Bronchial epithelial cell (primary cell): ENCODE measurements around the gene CFAP119. TPM values are rescaled to one million over a fixed set of nuclear protein-coding genes. Genes with fewer than 3 reads are reported as not detected.

Experiments
- DNase-seq: peaks from one replicate; pipeline ENCODE4 v3.0.0-alpha.2; 2010; ENCODE audit warnings: low read depth
- FAIRE-seq: peaks from 2 replicates; lab custom pipeline; 2011; peaks lifted over from hg19 to GRCh38; lab: Jason Lieb, UNC
- H3K27me3 ChIP-seq: 2 replicates; pipeline ENCODE4 v1.5.1; 2011; ENCODE audit warnings: low read length; ENCODE audit not compliant: control insufficient read depth, insufficient read depth
- H3K36me3 ChIP-seq: 2 replicates; pipeline ENCODE4 v1.5.1; 2011; ENCODE audit warnings: low read length; ENCODE audit not compliant: control insufficient read depth, insufficient read depth
- H3K4me3 ChIP-seq: 2 replicates; pipeline ENCODE4 v1.5.1; 2011; ENCODE audit warnings: mild to moderate bottlenecking, low read depth, low read length, control low read depth
- total RNA-seq: library from RNA; depleted of rRNA; stranded (reverse); fragments of >200 nt; gene quantifications from 2 replicates; pipeline ENCODE4 v1.2.1, GENCODE V29; 2014
- TF ChIP-seq, protein P1 (sequence below): IDR thresholded peaks from 2 replicates; pipeline ENCODE4 v1.5.1; 2011; ENCODE audit warnings: mild to moderate bottlenecking, moderate library complexity, low read length, control low read depth, inconsistent platforms; ENCODE audit not compliant: insufficient read depth, severe bottlenecking

CFAP119 gene
- total RNA-seq, 1 donor from 2014 or later: 1.1 TPM

GRCh38 chr16:30771726-30772125, 9.9 kb upstream of the CFAP119 start:
- TF ChIP-seq, protein P1, sequence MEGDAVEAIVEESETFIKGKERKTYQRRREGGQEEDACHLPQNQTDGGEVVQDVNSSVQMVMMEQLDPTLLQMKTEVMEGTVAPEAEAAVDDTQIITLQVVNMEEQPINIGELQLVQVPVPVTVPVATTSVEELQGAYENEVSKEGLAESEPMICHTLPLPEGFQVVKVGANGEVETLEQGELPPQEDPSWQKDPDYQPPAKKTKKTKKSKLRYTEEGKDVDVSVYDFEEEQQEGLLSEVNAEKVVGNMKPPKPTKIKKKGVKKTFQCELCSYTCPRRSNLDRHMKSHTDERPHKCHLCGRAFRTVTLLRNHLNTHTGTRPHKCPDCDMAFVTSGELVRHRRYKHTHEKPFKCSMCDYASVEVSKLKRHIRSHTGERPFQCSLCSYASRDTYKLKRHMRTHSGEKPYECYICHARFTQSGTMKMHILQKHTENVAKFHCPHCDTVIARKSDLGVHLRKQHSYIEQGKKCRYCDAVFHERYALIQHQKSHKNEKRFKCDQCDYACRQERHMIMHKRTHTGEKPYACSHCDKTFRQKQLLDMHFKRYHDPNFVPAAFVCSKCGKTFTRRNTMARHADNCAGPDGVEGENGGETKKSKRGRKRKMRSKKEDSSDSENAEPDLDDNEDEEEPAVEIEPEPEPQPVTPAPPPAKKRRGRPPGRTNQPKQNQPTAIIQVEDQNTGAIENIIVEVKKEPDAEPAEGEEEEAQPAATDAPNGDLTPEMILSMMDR: no peak
- Histone ChIP-seq H3K4me3 (no peak overlapping the region), H3K27me3 (no peaks in the 10 kb centered on the region), H3K36me3 (peaks cover 45% of the 10 kb centered on the region)
- no peak for FAIRE-seq
- no peak for DNase-seq

GRCh38 chr16:30769379-30770089, 7.7 kb upstream of the CFAP119 start:
- TF ChIP-seq, protein P1: no peak
- FAIRE-seq (no peak), DNase-seq (no peak)
- H3K27me3 ChIP-seq: no peaks in the 10 kb centered on the region
- H3K4me3 ChIP-seq: no peak overlapping the region
- H3K36me3 ChIP-seq: peaks cover 64% of the 10 kb centered on the region

GRCh38 chr16:30768583-30769181, 6.8 kb upstream of the CFAP119 start:
- FAIRE-seq: no peak
- H3K36me3 ChIP-seq: peaks cover 66% of the 10 kb centered on the region

GRCh38 chr16:30767767-30768465, 6.1 kb upstream of the CFAP119 start:
- FAIRE-seq: no peak
- no peaks in the 10 kb centered on the region for H3K27me3 ChIP-seq
- H3K36me3 ChIP-seq: peaks cover 63% of the 10 kb centered on the region
- no peak for DNase-seq
- H3K4me3 ChIP-seq: no peak overlapping the region
- TF ChIP-seq, protein P1: no peak

More at GRCh38 chr16:30768583-30769181, 6.8 kb upstream of the CFAP119 start:
- DNase-seq: no peak
- TF ChIP-seq, protein P1: no peak
- Histone ChIP-seq H3K27me3 (no peaks in the 10 kb centered on the region), H3K4me3 (no peak overlapping the region)

DNA sequence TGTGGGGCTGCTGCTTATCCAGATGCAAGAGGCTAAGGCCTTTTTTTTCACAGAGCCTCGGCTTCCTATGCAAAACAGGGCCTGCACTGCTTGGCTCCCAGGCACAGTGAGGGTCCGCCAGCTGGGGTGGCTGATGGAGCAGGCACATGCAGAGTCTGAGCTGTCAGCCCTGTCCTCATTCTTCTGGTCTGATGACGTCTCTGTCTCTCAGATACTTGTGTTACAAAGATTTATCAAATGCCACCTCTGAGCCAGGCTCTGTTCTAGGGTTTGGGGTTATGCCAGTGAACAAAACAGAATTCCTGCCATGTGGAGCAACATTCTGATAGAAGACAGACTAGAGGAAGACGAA, 5.0 kb upstream of the CFAP119 start:
- H3K27me3 ChIP-seq: no peaks in the 10 kb centered on the region
- TF ChIP-seq, protein P1: no peak
- DNase-seq: no peak
- no peak for FAIRE-seq
- peaks cover 57% of the 10 kb centered on the region for H3K36me3 ChIP-seq
- no peak overlapping the region for H3K4me3 ChIP-seq
